ENCODE data around the gene C11orf68. TPM values are rescaled to one million over a fixed set of nuclear protein-coding genes. Genes with fewer than 3 reads are reported as not detected.
A peak's percentile ranks its signal among the peaks of the same experiment; 100 is the strongest.

C11orf68 gene
- total and polyA plus RNA-seq, 9 of the 15 experiments (the other 6 are each of a cell fraction or from before 2014, with no cell fraction given), result 3.6 to 35.9 (median 12.8) TPM

- TF ChIP-seq STAT5B (CRISPR knock-in tag; IDR thresholded peaks at IDR 0.05) (no peak), ZNF263 (CRISPR knock-in tag; IDR thresholded peaks at IDR 0.05; ENCODE audit: borderline replicate concordance) (peak; percentile 85), EWSR1 (IDR thresholded peaks at IDR 0.05; ENCODE audit: borderline replicate concordance, low read depth, partially characterized antibody) (no peak), ZKSCAN8 (CRISPR knock-in tag; IDR thresholded peaks at IDR 0.05) (0 out of 2 replicates have a peak, but pooled peaks have one; percentile 61), CBFA2T2 (conservative IDR thresholded peaks at IDR 0.05) (no peak), SMARCA4 (IDR thresholded peaks at IDR 0.05) (peak; percentile 30; the same call in 1 of the 2 replicates), BMI1 (IDR thresholded peaks at IDR 0.05; ENCODE audit: low read length) (no peak), ESRRA (IDR thresholded peaks at IDR 0.05; ENCODE audit: borderline replicate concordance, low read depth) (no peak), ETV1 (tag; conservative IDR thresholded peaks at IDR 0.05; ENCODE audit: low read depth) (no peak), NR3C1 (CRISPR knock-in tag; IDR thresholded peaks at IDR 0.05) (no peak), REST (IDR thresholded peaks at IDR 0.05; ENCODE audit: borderline replicate concordance) (no peak), REST (CRISPR knock-in tag; IDR thresholded peaks at IDR 0.05; ENCODE audit: low read depth) (no peak), SUPT5H (IDR thresholded peaks at IDR 0.05) (no peak), GABPB2 (CRISPR knock-in tag; conservative IDR thresholded peaks at IDR 0.05) (no peak), RBM15 (IDR thresholded peaks at IDR 0.05; ENCODE audit: insufficient read depth, low read length) (no peak), TEAD2 (tag; IDR thresholded peaks at IDR 0.05) (no peak), ZNF75A (CRISPR knock-in tag; IDR thresholded peaks at IDR 0.05) (no peak), CAMTA2 (CRISPR knock-in tag; conservative IDR thresholded peaks at IDR 0.05) (no peak), TSC22D4 (tag; IDR thresholded peaks at IDR 0.05) (no peak), TCF7 (IDR thresholded peaks at IDR 0.05; ENCODE audit: borderline replicate concordance) (no peak), ARNT (IDR thresholded peaks at IDR 0.05) (0 out of 4 replicates have a peak, but pooled peaks of 1 of the 2 experiments have one; percentile 33), ZNF589 (CRISPR knock-in tag; IDR thresholded peaks at IDR 0.05; ENCODE audit: low read depth) (no peak; the same call in 1 of the 2 replicates), EGR1 (conservative IDR thresholded peaks at IDR 0.05) (peak; percentile 25; the same call in 1 of the 2 replicates), MITF (IDR thresholded peaks at IDR 0.05) (no peak)
Observed at GRCh38 chr11:65903068-65903481, 15.8 kb downstream of the C11orf68 start (continued).
